Parathyroid adenoma (tissue), 2 donors: ENCODE results near the gene URB2.

ENCODE experiments used
- H2AFZ ChIP-seq: fragments of 300-600 bp; sonication (generic); one replicate; pipeline ENCODE4 v1.7.0; 2017; ENCODE audit warnings: antibody characterized with exemption, mild to moderate bottlenecking
- H3K27ac ChIP-seq: fragments of 300-600 bp; sonication (generic); one replicate; pipeline ENCODE4 v1.7.0; 2017
- H3K27me3 ChIP-seq: fragments of 300-600 bp; sonication (generic); one replicate; pipeline ENCODE4 v1.7.0; 2017; ENCODE audit warnings: low read length; ENCODE audit not compliant: control insufficient read depth, insufficient read depth
- H3K36me3 ChIP-seq: fragments of 300-600 bp; sonication (generic); one replicate; pipeline ENCODE4 v1.7.0; 2017; ENCODE audit warnings: low read length; ENCODE audit not compliant: control insufficient read depth, insufficient read depth
- H3K4me1 ChIP-seq: fragments of 300-600 bp; sonication (generic); one replicate; pipeline ENCODE4 v1.7.0; 2017; ENCODE audit warnings: control low read depth
- H3K4me2 ChIP-seq: fragments of 300-600 bp; sonication (generic); one replicate; pipeline ENCODE4 v1.7.0; 2017; ENCODE audit warnings: low read length
- H3K4me3 ChIP-seq: fragments of 300-600 bp; sonication (generic); one replicate; pipeline ENCODE4 v1.7.0; 2017; ENCODE audit warnings: low read depth, low read length
- H3K79me2 ChIP-seq: fragments of 300-600 bp; sonication (generic); one replicate; pipeline ENCODE4 v1.7.0; 2017; ENCODE audit warnings: control low read depth
- H3K9ac ChIP-seq: fragments of 300-600 bp; sonication (generic); one replicate; pipeline ENCODE4 v1.7.0; 2017; ENCODE audit warnings: mild to moderate bottlenecking
- H3K9me3 ChIP-seq: fragments of 300-600 bp; sonication (generic); one replicate; pipeline ENCODE4 v1.7.0; 2017; ENCODE audit warnings: low read length; ENCODE audit not compliant: control insufficient read depth
- CTCF ChIP-seq: fragments of 300-600 bp; sonication (generic); IDR thresholded peaks from one replicate; pipeline ENCODE4 v1.7.0; 2017; ENCODE audit warnings: antibody characterized with exemption, mild to moderate bottlenecking
- donor health status: primary hyperparathyroidism.

Gene URB2

DNA sequence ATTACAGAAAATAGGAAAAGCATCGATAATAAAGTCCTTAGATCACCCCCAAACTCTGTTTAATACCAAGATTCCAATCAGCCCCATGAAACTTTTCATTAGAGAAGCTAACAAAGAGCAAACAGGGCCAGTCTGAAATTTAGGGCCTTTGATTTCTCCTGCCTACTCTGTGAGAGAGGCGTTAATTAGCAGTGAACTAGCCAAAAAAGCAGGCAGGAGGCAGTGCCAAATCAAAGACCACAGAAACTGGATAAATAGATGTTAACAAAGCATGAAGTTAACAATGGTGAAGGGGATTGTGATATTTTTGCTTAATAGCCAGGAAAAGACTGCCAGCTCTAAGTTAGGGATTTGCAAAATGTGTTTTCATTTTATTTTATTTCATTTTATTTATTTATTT lies 11.3 kb upstream of the URB2 start:
- Histone ChIP-seq H3K4me3 (no peak overlapping the region), H3K79me2 (no peaks in the 10 kb centered on the region)
- TF ChIP-seq CTCF = no peak

DNA sequence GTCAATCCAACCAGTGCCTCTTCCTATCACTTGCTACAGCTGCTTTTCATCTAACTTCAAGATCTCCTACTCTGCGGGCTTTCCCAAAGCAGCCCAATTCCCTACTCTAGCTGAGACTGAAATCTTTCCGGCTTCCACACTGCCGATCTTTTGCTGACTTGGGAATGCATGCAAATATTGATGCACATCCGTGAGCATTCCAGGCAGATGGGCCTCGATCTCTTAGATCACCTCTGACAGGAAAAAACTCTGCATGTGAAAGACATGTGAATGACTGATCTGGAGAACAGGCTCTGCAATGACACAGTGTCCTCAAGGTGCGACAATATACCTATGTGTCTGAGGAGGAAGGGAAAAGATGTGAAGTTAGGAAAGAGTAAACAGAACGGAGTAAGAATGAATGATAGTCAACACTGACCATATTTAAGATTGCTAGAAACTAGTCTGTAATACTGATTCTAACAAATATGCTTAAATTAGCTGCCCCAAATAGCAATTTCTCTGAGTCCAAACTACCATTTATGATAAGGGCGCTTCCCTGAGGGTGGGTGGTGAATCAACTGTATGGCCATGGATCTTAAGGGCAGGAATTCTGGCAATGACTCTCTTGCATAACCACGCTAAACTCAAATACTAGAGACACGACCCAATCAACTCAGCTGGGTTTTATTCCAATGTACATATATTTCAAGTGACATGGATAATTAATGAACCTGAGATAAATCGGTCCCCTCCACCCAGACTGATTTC lies 8.5 kb upstream of the URB2 start:
- Histone ChIP-seq H3K27me3 (no peaks in the 10 kb centered on the region), H2AFZ (no peak overlapping the region), H3K36me3 (no peaks in the 10 kb centered on the region), H3K9ac (no peak overlapping the region), H3K4me1 (no peaks in the 10 kb centered on the region), H3K4me3 (no peak overlapping the region), H3K4me2 (no peak overlapping the region), H3K79me2 (peaks cover 5% of the 10 kb centered on the region), H3K9me3 (no peaks in the 10 kb centered on the region), H3K27ac (no peak overlapping the region)
- no peak for TF ChIP-seq CTCF

More for the DNA sequence above, 11.3 kb upstream of the URB2 start:
- Histone ChIP-seq H3K9ac (no peak overlapping the region), H3K4me2 (no peak overlapping the region), H3K27ac (no peak overlapping the region), H3K9me3 (no peaks in the 10 kb centered on the region), H3K27me3 (no peaks in the 10 kb centered on the region), H3K4me1 (no peaks in the 10 kb centered on the region), H3K36me3 (no peaks in the 10 kb centered on the region), H2AFZ (no peak overlapping the region)

GRCh38 chr1:229619002-229619401 lies 7.0 kb upstream of the URB2 start:
- no peak overlapping the region for H2AFZ ChIP-seq
- H3K4me3 ChIP-seq = no peak overlapping the region
- H3K36me3 ChIP-seq = no peaks in the 10 kb centered on the region
- H3K27me3 ChIP-seq = no peaks in the 10 kb centered on the region
- TF ChIP-seq CTCF = no peak
- no peak overlapping the region for H3K4me2 ChIP-seq
- H3K79me2 ChIP-seq = peaks cover 17% of the 10 kb centered on the region
- no peak overlapping the region for H3K9ac ChIP-seq
- no peak overlapping the region for H3K27ac ChIP-seq
- H3K4me1 ChIP-seq = no peaks in the 10 kb centered on the region
- H3K9me3 ChIP-seq = no peaks in the 10 kb centered on the region

DNA sequence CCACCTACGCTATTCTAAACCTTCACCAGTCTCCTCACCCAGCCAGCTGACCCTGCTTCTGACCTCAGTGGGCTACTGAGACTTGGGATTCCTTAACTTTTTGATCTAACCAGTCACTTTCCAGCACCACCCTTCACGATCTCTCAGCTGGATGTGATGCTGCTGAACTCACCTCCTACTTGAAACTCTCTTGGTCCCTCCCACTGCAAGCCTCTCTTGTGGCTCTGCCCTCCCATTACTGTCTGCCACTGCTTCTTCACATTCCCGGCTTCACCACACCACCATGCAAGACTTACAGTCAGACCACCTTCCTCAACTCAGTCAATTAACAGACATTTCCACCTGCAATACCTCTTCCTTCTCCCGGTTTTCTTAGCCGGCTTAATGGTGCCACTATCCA lies 6.4 kb upstream of the URB2 start:
- no peaks in the 10 kb centered on the region for H3K4me1 ChIP-seq
- H3K27ac ChIP-seq = no peak overlapping the region
- peaks cover 17% of the 10 kb centered on the region for H3K79me2 ChIP-seq
- H3K9me3 ChIP-seq = no peaks in the 10 kb centered on the region
- TF ChIP-seq CTCF = no peak
- H3K36me3 ChIP-seq = no peaks in the 10 kb centered on the region
- H3K27me3 ChIP-seq = no peaks in the 10 kb centered on the region
- H3K4me2 ChIP-seq = no peak overlapping the region
- H2AFZ ChIP-seq = no peak overlapping the region
- no peak overlapping the region for H3K9ac ChIP-seq
- no peak overlapping the region for H3K4me3 ChIP-seq

DNA sequence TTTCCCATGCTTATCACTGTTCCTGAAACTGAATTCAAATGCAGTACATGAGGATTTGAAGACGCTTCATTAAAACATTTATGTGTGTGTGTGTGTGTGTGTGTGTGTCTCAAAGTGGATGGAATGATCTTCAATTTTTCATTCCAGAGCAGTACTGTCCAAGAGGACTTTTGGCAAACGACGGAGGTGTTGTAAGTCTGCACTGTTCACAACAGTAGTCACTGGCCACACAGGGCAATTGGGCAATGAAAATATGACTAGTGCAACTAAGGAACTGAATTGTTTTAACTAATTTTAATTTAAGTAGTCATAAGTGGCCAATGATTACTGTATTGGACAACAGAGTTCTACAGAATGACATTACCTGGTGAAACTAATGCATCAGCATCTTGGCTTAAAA lies 5.2 kb upstream of the URB2 start:
- no peak overlapping the region for H3K27ac ChIP-seq
- H3K79me2 ChIP-seq = peaks cover 22% of the 10 kb centered on the region
- no peaks in the 10 kb centered on the region for H3K27me3 ChIP-seq
- no peak overlapping the region for H3K4me3 ChIP-seq
- H3K36me3 ChIP-seq = no peaks in the 10 kb centered on the region
- H3K9me3 ChIP-seq = no peaks in the 10 kb centered on the region
- no peak for TF ChIP-seq CTCF
- H3K9ac ChIP-seq = no peak overlapping the region
- no peak overlapping the region for H2AFZ ChIP-seq
- no peak overlapping the region for H3K4me2 ChIP-seq
- no peaks in the 10 kb centered on the region for H3K4me1 ChIP-seq
